DND-41 (cell line): ENCODE results near the gene NFKB1.
"Not testable (repeated sequence)": the region's sequence is repeated elsewhere in the genome, so short reads cannot be mapped to it uniquely, and the experiment has no call there.

ENCODE experiments used
- ATAC-seq: fragments of 200-7000 bp; cut with Tn5 transposase; 3 replicates; pipeline ENCODE4 v1.9.1; 2021; ENCODE audit warnings: low read depth; ENCODE audit not compliant: insufficient read depth
- DNase-seq: peaks from one replicate; pipeline ENCODE4 v3.0.0-alpha.2; 2020
- H2AFZ ChIP-seq: 2 replicates; pipeline ENCODE4 v1.6.0; 2012; ENCODE audit warnings: low read depth, low read length
- H3K27ac ChIP-seq: 2 replicates; pipeline ENCODE4 v1.5.1; 2012; ENCODE audit warnings: low read length, inconsistent platforms
- H3K27me3 ChIP-seq: fragments of 200-600 bp; sonication (generic); 2 replicates; pipeline ENCODE4 v1.6.0; 2012; ENCODE audit warnings: low read length, mild to moderate bottlenecking, inconsistent platforms; ENCODE audit not compliant: insufficient read depth, poor library complexity
- H3K36me3 ChIP-seq: 2 replicates; pipeline ENCODE4 v1.5.1; 2012; ENCODE audit warnings: low read length, inconsistent platforms; ENCODE audit not compliant: insufficient read depth
- H3K4me1 ChIP-seq: 2 replicates; pipeline ENCODE4 v1.5.1; 2012; ENCODE audit warnings: mild to moderate bottlenecking, low read length; ENCODE audit not compliant: insufficient read depth
- H3K4me2 ChIP-seq: 2 replicates; pipeline ENCODE4 v1.6.0; 2012; ENCODE audit warnings: mild to moderate bottlenecking, moderate library complexity, low read length, inconsistent platforms; ENCODE audit not compliant: insufficient read depth
- H3K4me3 ChIP-seq, 2 experiments: fragments of 200-600 bp in 1 of 2; shearing (Covaris generic) in 1 of 2; 2 replicates each; pipeline ENCODE4 v1.5.1; 2012 to 2016; ENCODE audit warnings: inconsistent platforms in 2 of 2, low read length in 2 of 2, mild to moderate bottlenecking in 2 of 2, low read depth in 1 of 2, moderate library complexity in 1 of 2
- H3K79me2 ChIP-seq: 2 replicates; pipeline ENCODE4 v1.6.0; 2012; ENCODE audit warnings: low read length, inconsistent platforms; ENCODE audit not compliant: insufficient read depth
- H3K9ac ChIP-seq: 2 replicates; pipeline ENCODE4 v1.6.0; 2012; ENCODE audit warnings: low read depth, mild to moderate bottlenecking, inconsistent platforms, low read length, moderate library complexity
- H3K9me3 ChIP-seq: 2 replicates; pipeline ENCODE4 v1.5.1; 2012; ENCODE audit warnings: low read length, moderate library complexity, mild to moderate bottlenecking, inconsistent platforms; ENCODE audit not compliant: insufficient read depth, severe bottlenecking
- H4K20me1 ChIP-seq: 2 replicates; pipeline ENCODE4 v1.6.0; 2012; ENCODE audit warnings: low read length; ENCODE audit not compliant: insufficient read depth
- EZH2 ChIP-seq: IDR thresholded peaks from 3 replicates; pipeline ENCODE4 v1.6.1; 2012; ENCODE audit warnings: borderline replicate concordance, low read depth, mild to moderate bottlenecking, moderate library complexity, low read length, inconsistent platforms; ENCODE audit not compliant: severe bottlenecking
- TF ChIP-seq, protein P1 (sequence below): IDR thresholded peaks from 2 replicates; pipeline ENCODE4 v1.5.1; 2012; ENCODE audit warnings: borderline replicate concordance, low read length, moderate library complexity, mild to moderate bottlenecking; ENCODE audit not compliant: poor library complexity, severe bottlenecking; ENCODE audit errors: extremely low read depth

Gene NFKB1

DNA sequence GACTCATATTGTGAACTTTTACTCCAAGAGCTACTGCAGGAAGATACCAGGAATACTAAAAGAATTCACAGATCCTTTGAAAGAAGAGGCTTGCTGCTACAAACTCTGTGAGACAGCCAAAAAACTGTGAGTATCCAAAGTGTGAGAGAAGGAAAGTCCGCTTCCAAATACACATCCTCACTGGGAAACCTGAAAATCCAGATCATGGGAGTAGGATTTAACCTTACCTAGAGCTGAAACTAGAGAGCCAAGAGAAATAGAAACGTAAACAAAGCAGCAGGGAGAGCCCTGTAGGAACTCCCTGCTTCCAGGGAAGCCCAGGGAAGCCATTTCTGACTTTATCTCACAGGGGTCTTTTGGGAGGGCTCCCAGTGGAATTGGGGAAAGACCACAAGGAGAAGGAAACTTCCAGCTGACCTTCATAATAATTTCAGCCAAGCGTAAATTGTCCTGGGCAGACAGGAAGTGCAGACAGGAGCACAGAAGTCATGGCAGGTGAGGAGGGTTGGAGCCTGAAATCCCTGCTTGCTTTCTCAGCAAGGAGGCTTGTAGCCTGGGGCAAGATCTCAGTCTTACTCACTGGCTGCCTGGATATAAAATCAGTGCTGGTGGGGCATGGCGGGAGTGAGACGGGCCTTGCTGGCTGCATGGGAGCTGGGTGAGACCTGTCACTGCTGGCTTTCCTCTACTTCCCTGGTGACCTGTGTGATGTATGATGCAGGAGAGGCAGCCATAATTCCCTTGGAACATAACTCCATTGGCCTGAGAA is 26.2 kb upstream of the NFKB1 start:
- H2AFZ ChIP-seq, result peak overlapping the region; percentile 49; the same call in 1 of the 2 replicates
- no peaks in the 10 kb centered on the region for H4K20me1 ChIP-seq
- no peaks in the 10 kb centered on the region for H3K27me3 ChIP-seq
- no peak overlapping the region for H3K4me3 ChIP-seq
- H3K4me1 ChIP-seq, result peaks cover 8% of the 10 kb centered on the region
- H3K27ac ChIP-seq, result no peak overlapping the region
- H3K4me2 ChIP-seq, result no peak overlapping the region
- no peak for ATAC-seq
- H3K36me3 ChIP-seq, result no peaks in the 10 kb centered on the region
- peaks cover 9% of the 10 kb centered on the region for H3K9me3 ChIP-seq
- no peak overlapping the region for H3K9ac ChIP-seq
- no peak for DNase-seq
- no peaks in the 10 kb centered on the region for H3K79me2 ChIP-seq
- TF ChIP-seq, protein P1, sequence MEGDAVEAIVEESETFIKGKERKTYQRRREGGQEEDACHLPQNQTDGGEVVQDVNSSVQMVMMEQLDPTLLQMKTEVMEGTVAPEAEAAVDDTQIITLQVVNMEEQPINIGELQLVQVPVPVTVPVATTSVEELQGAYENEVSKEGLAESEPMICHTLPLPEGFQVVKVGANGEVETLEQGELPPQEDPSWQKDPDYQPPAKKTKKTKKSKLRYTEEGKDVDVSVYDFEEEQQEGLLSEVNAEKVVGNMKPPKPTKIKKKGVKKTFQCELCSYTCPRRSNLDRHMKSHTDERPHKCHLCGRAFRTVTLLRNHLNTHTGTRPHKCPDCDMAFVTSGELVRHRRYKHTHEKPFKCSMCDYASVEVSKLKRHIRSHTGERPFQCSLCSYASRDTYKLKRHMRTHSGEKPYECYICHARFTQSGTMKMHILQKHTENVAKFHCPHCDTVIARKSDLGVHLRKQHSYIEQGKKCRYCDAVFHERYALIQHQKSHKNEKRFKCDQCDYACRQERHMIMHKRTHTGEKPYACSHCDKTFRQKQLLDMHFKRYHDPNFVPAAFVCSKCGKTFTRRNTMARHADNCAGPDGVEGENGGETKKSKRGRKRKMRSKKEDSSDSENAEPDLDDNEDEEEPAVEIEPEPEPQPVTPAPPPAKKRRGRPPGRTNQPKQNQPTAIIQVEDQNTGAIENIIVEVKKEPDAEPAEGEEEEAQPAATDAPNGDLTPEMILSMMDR, result no peak
- no peak for TF ChIP-seq EZH2

DNA sequence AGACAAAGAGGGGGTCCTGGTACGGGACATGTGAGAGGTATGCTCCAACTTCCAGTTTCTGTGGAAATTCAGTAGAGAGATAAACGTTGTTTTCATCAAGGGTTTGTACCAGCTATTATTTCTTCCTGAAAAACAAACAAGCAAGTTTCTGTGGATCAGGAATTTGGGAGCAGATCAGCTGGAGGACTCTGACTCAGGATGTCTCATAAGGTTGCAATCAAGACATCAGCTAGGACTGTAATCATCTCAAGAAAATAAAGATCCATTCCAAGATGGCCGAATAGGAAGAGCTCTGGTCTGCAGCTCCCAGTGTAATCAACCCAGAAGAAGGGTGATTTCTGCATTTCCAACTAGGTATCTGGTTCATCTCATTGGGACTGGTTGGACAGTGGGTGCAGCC is 23.5 kb upstream of the NFKB1 start:
- Histone ChIP-seq H3K36me3 (no peaks in the 10 kb centered on the region), H4K20me1 (no peaks in the 10 kb centered on the region), H3K4me1 (no peaks in the 10 kb centered on the region), H3K4me3 (no peak overlapping the region), H3K9me3 (peaks cover 9% of the 10 kb centered on the region), H2AFZ (0 out of 2 replicates have a peak overlapping the region, but pooled peaks have one; percentile 4), H3K9ac (no peak overlapping the region), H3K4me2 (no peak overlapping the region), H3K79me2 (no peaks in the 10 kb centered on the region), H3K27me3 (no peaks in the 10 kb centered on the region), H3K27ac (no peak overlapping the region)
- TF ChIP-seq, protein P1, result no peak
- no peak for TF ChIP-seq EZH2
- DNase-seq (no peak), ATAC-seq (no peak)

DNA sequence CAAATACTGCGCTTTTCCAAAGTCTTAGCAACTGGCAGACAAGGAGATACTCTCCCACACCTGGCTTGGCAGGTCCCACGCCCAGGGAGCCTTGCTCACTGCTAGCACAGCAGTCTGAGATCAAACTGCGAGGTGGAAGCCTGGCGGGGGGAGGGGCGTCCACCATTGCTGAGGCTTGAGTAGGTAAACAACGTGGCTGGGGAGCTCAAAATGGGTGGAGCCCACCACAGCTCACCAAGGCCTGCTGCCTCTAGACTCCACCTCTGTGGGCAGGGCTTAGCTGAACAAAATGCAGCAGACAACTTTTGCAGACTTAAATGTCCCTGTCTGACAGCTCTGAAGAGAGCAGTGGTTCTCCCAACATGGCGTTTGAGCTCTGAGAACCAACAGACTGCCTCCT is 23.0 kb upstream of the NFKB1 start:
- H3K36me3 ChIP-seq, result no peaks in the 10 kb centered on the region
- H3K27me3 ChIP-seq, result no peaks in the 10 kb centered on the region
- no peaks in the 10 kb centered on the region for H3K4me1 ChIP-seq
- DNase-seq (no peak), ATAC-seq (no peak)
- no peak overlapping the region for H3K27ac ChIP-seq
- TF ChIP-seq, protein P1, result no peak
- TF ChIP-seq EZH2, result no peak
- H3K4me3 ChIP-seq, result no peak overlapping the region
- peaks cover 9% of the 10 kb centered on the region for H3K9me3 ChIP-seq
- H4K20me1 ChIP-seq, result no peaks in the 10 kb centered on the region
- no peaks in the 10 kb centered on the region for H3K79me2 ChIP-seq
- H2AFZ ChIP-seq, result no peak overlapping the region
- no peak overlapping the region for H3K9ac ChIP-seq
- H3K4me2 ChIP-seq, result no peak overlapping the region

GRCh38 chr4:102479832-102480231 is 21.3 kb upstream of the NFKB1 start:
- DNase-seq, H3K9ac ChIP-seq, H3K79me2 ChIP-seq, H3K9me3 ChIP-seq, H3K36me3 ChIP-seq, H3K4me3 ChIP-seq, H3K4me1 ChIP-seq, H4K20me1 ChIP-seq, ATAC-seq, H3K27me3 ChIP-seq, H3K4me2 ChIP-seq, H2AFZ ChIP-seq, H3K27ac ChIP-seq: not testable (repeated sequence)
